Hepatocyte (in vitro differentiated cells): ENCODE data around the gene TMEM161B.

Experiments
- CTCF ChIP-seq: fragments of 200-600 bp; sonication (generic); IDR thresholded peaks from 2 replicates; pipeline ENCODE4 v1.5.1; 2016; ENCODE audit warnings: antibody characterized with exemption, mild to moderate bottlenecking; ENCODE audit not compliant: poor library complexity
- EZH2phosphoT487 ChIP-seq: fragments of 200-600 bp; sonication (generic); IDR thresholded peaks from one replicate; pipeline ENCODE4 v1.6.1; 2018; ENCODE audit warnings: antibody characterized with exemption, mild to moderate bottlenecking, low read depth, moderate library complexity; ENCODE audit not compliant: unreplicated experiment, severe bottlenecking

- TF ChIP-seq CTCF (no peak), EZH2phosphoT487 (no peak)
Measured at GRCh38 chr5:88145221-88145610, 123.4 kb downstream of the TMEM161B start.
